ENCODE measurements around the gene STXBP6.

DNA sequence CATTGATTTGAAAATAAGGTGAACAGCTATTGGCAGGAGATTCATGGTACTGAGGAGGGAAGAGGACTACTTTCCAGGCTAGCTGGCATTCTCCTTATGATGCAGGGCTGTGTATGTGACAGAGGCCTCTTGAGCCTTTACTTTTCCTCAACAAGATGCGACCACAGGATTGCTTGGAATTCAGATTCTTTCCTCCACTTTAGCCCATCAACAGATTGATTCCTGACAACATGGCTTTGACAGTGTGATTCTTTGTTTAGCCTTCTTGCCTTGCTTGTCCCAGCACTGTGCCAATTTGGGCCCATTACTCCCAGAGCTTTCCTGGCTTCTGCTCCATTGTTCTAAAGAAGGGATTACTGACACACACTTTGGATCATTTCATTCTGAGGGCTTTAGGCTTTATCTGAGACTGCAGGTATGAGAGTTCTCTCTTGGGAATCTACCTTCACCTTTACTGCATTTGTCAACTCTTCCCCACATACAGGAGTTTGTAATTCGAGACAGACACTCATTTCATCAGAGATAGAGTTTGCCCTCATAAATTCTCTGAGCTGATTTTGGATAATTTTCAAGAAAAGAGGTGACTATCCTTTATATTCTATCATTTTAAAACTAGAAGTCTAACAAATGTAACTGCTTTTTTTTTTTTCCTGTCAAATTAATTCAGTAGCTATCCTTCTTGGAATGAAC lies 209.6 kb downstream of the STXBP6 start:
- TF ChIP-seq EZH2 (IDR thresholded peaks at IDR 0.05) = no peak
- TF ChIP-seq POLR2AphosphoS5 (IDR thresholded peaks at IDR 0.05; ENCODE audit: borderline replicate concordance, low read depth, low read length) = no peak
